AG08395 (cell line): ENCODE results near the gene CWC25.
"Not testable (repeated sequence)": the region's sequence is repeated elsewhere in the genome, so short reads cannot be mapped to it uniquely, and the experiment has no call there.

Experiments used
- DNase-seq: peaks from one replicate; pipeline ENCODE4 v3.0.0; 2012; ENCODE audit warnings: mixed read lengths, low spot score

CWC25 gene

GRCh38 chr17:38852771-38853291 is 27.7 kb upstream of the CWC25 start:
- DNase-seq, result no peak

GRCh38 chr17:38851434-38851833 is 26.3 kb upstream of the CWC25 start:
- no peak for DNase-seq

GRCh38 chr17:38850374-38850773 is 25.3 kb upstream of the CWC25 start:
- no peak for DNase-seq

GRCh38 chr17:38848939-38849605 is 24.0 kb upstream of the CWC25 start:
- no peak for DNase-seq

- DNase-seq, result no peak
Measured at GRCh38 chr17:38848557-38848891, 23.4 kb upstream of the CWC25 start.

GRCh38 chr17:38844261-38844757 is 19.2 kb upstream of the CWC25 start:
- no peak for DNase-seq

GRCh38 chr17:38825762-38826247 is 684 bp upstream of the CWC25 start:
- DNase-seq, result no peak

- DNase-seq, result peak; percentile 62
Measured at GRCh38 chr17:38815576-38816193, 9.4 kb downstream of the CWC25 start.

GRCh38 chr17:38809828-38810227 is 15.3 kb downstream of the CWC25 start:
- DNase-seq, result no peak

- DNase-seq, result no peak
Measured at GRCh38 chr17:38800237-38800760, 24.8 kb downstream of the CWC25 start.

GRCh38 chr17:38799501-38800236 is 25.5 kb downstream of the CWC25 start, which contains the start of gene PIP4K2B:
TSS of gene PIP4K2B (minus strand) at chr17:38799556. CDS start at chr17:38799424, 132 bp downstream.
- peak; percentile 99 for DNase-seq

GRCh38 chr17:38798614-38799500 is 26.3 kb downstream of the CWC25 start:
- peak; percentile 46 for DNase-seq

- DNase-seq, result no peak
Measured at GRCh38 chr17:38797828-38798227, 27.3 kb downstream of the CWC25 start.

GRCh38 chr17:38797158-38797490 is 28.0 kb downstream of the CWC25 start:
- peak; percentile 14 for DNase-seq

GRCh38 chr17:38796451-38797157 is 28.5 kb downstream of the CWC25 start:
- no peak for DNase-seq

GRCh38 chr17:38794221-38794620 is 30.9 kb downstream of the CWC25 start:
- DNase-seq, result no peak

- DNase-seq, result no peak
Measured at GRCh38 chr17:38791162-38791561, 34.0 kb downstream of the CWC25 start.

GRCh38 chr17:38790148-38790707 is 34.9 kb downstream of the CWC25 start:
- not testable (repeated sequence) for DNase-seq

- peak; percentile 34 for DNase-seq
Measured at GRCh38 chr17:38789185-38789584, 35.9 kb downstream of the CWC25 start.

GRCh38 chr17:38787999-38788398 is 37.1 kb downstream of the CWC25 start:
- DNase-seq, result not testable (repeated sequence)
